ENCODE results near the gene CFAP57. TPM values are rescaled to one million over a fixed set of nuclear protein-coding genes. Genes with fewer than 3 reads are reported as not detected.

Gene CFAP57
- total and polyA plus RNA-seq, 2 of the 8 experiments (the other 6 are each of a cell fraction or from before 2014, with no cell fraction given): 0.20 to 0.80 TPM

- no peak overlapping the region for H3K4me3 ChIP-seq (ENCODE audit: extremely low read depth in 1 of 4, insufficient read depth in 2 of 4, low read depth in 3 of 4, low read length in 4 of 4)
- H3K27me3 ChIP-seq (replicated peaks in 1 of 4; ENCODE audit: control insufficient read depth in 3 of 4, extremely low read depth in 1 of 4, insufficient read depth in 3 of 4, low read length in 3 of 4): no peaks in the 10 kb centered on the region
- no peaks in the 10 kb centered on the region for H3K23me2 ChIP-seq (ENCODE audit: low read depth, low read length)
- no peak overlapping the region for H3K9ac ChIP-seq (replicated peaks in 1 of 4; ENCODE audit: extremely low read depth in 1 of 4, low read depth in 3 of 4, low read length in 3 of 4)
- H4K5ac ChIP-seq (ENCODE audit: insufficient read length, low read depth, low read length): no peak overlapping the region
- no peak overlapping the region for H2AFZ ChIP-seq (ENCODE audit: low read length)
- no peak overlapping the region for H3K27ac ChIP-seq (ENCODE audit: low read depth, low read length)
- H4K20me1 ChIP-seq (replicated peaks in 1 of 2; ENCODE audit: control insufficient read depth in 1 of 2, insufficient read depth in 2 of 2, low read length in 2 of 2): no peaks in the 10 kb centered on the region
- TF ChIP-seq RFX5 (IDR thresholded peaks at IDR 0.05; ENCODE audit: borderline replicate concordance, low read depth, low read length): no peak
- no peak for TF ChIP-seq YY1 (IDR thresholded peaks at IDR 0.05; ENCODE audit: low read depth, low read length)
- no peak for TF ChIP-seq CBX8 (IDR thresholded peaks at IDR 0.05; ENCODE audit: borderline replicate concordance, low read depth, low read length)
- no peak overlapping the region for H3K4ac ChIP-seq (replicated peaks; ENCODE audit: insufficient read length, low read depth, low read length)
- no peaks in the 10 kb centered on the region for H3K79me1 ChIP-seq (ENCODE audit: low read depth, low read length)
- no peak overlapping the region for H2BK120ac ChIP-seq (replicated peaks; ENCODE audit: low read depth, low read length)
- no peak overlapping the region for H3K4me2 ChIP-seq (ENCODE audit: insufficient read depth in 1 of 2, low read depth in 2 of 2, low read length in 2 of 2)
- no peak overlapping the region for H2BK20ac ChIP-seq (ENCODE audit: low read length)
- no peak overlapping the region for H3K23ac ChIP-seq (ENCODE audit: insufficient read length)
- H3K4me1 ChIP-seq (replicated peaks in 1 of 4; ENCODE audit: control insufficient read depth in 3 of 4, insufficient read depth in 4 of 4, low read length in 3 of 4): no peaks in the 10 kb centered on the region
- peaks cover 0 to 3% of the 10 kb centered on the region in 2 experiments; a peak in 1 of 4 replicates for H3K9me3 ChIP-seq (ENCODE audit: insufficient read depth in 2 of 2, low read depth in 1 of 2, low read length in 1 of 2)
- H4K8ac ChIP-seq (ENCODE audit: extremely low read depth, insufficient read depth, low read length): no peak overlapping the region
- 81% methylated on average over 3 of the region's 3 CpGs; no CpG with 5 or more reads in 1 of the 2 experiments for WGBS, 2 experiments (ENCODE audit: extremely low coverage in 1 of 2, insufficient coverage in 1 of 2, insufficient read length in 1 of 2, insufficient replicate concordance in 2 of 2, low coverage in 1 of 2, low lambda C conversion rate in 2 of 2, missing lambda C conversion rate in 1 of 2)
- no peak overlapping the region for H2BK5ac ChIP-seq (ENCODE audit: low read depth, low read length)
- no peaks in the 10 kb centered on the region for H3K79me2 ChIP-seq (ENCODE audit: control insufficient read depth in 1 of 2, insufficient read depth in 2 of 2, low read length in 2 of 2)
- DNase-seq (ENCODE audit: low read depth in 1 of 2, low spot score in 2 of 2) (no peak), FAIRE-seq (no peak)
- H2BK12ac ChIP-seq (ENCODE audit: low read depth, low read length): no peak overlapping the region
- H3K56ac ChIP-seq (replicated peaks; ENCODE audit: insufficient read length, low read depth, low read length): no peak overlapping the region
- no peak overlapping the region for H3K18ac ChIP-seq (ENCODE audit: extremely low read depth, low read length)
- CTCF ChIA-PET (ENCODE audit: partially characterized antibody): interaction anchor here (0.8 to 4.1 kb wide), 17 partner anchors 9 to 216 kb away, joined by 3 to 59 read pairs (median 5); partner anchors contain the start of genes C1orf210 and CDC20
- no peaks in the 10 kb centered on the region for H3K36me3 ChIP-seq (ENCODE audit: control insufficient read depth in 2 of 4, insufficient read depth in 4 of 4, low read length in 3 of 4)
- no peak overlapping the region for H2AK5ac ChIP-seq (ENCODE audit: low read depth, low read length)
- H4K91ac ChIP-seq (replicated peaks; ENCODE audit: insufficient read length, low read length): no peak overlapping the region
- no peak overlapping the region for H3K14ac ChIP-seq (ENCODE audit: insufficient read length)
- H2BK15ac ChIP-seq (ENCODE audit: low read length): no peak overlapping the region
- POLR2A ChIA-PET (ENCODE audit: partially characterized antibody): interaction anchor here (1.1 to 4.4 kb wide), 3 partner anchors 38 to 130 kb away, joined by 4 to 15 read pairs (median 7); partner anchors contain the start of gene CDC20
These were observed 66.9 kb downstream of the CFAP57 start for GRCh38 chr1:43238991-43239469.

All from H1 (cell line).